Sciatic nerve (tissue), 2 donors: ENCODE measurements around the gene ATP9A. TPM values are rescaled to one million over a fixed set of nuclear protein-coding genes. Genes with fewer than 3 reads are reported as not detected.
A peak's percentile ranks its signal among the peaks of the same experiment; 100 is the strongest.

Source experiments
- ATAC-seq: fragments of 200-7000 bp; cut with Tn5 transposase; one replicate; pipeline ENCODE4 v1.9.1; 2020; ENCODE audit warnings: mild to moderate bottlenecking, moderate library complexity
- DNase-seq: peaks from one replicate; pipeline ENCODE4 v3.0.0-alpha.2; 2020; ENCODE audit warnings: low spot score
- intact Hi-C: fragments of 100-400 bp; cut with DNase I; formaldehyde crosslinking; loops from one replicate; pipeline ENCODE4 v1.14.2; 2022
- total RNA-seq: library from RNA; stranded (reverse); fragmentation: NEBNext Ultra II Directional; extraction: Animal tissue kit (Norgen Biotek cat#: 25700); gene quantifications from one replicate; pipeline ENCODE4 v1.2.1, GENCODE V29; 2021
- donor health status: DM: no; HTN: no; CAD: no.
- donor health status: DM: no; HTN: no; CAD: no.

Gene ATP9A
- total RNA-seq, 1 donor from 2014 or later = 42.8 TPM

- DNase-seq (no peak), ATAC-seq (no peak)
- intact Hi-C loops = loop anchor here (5.0 kb wide), 1 partner anchor 220 kb away; no protein-coding TSS in a partner anchor
Measured at GRCh38 chr20:51597389-51598231, 170.6 kb downstream of the ATP9A start.

- intact Hi-C loops = loop anchor here (5.0 kb wide), 1 partner anchor 220 kb away; no protein-coding TSS in a partner anchor
- DNase-seq = no peak
- ATAC-seq = no peak
Measured at GRCh38 chr20:51596668-51597388, 171.4 kb downstream of the ATP9A start.

- intact Hi-C loops = loop anchor here (5.0 kb wide), 1 partner anchor 218 kb away; no protein-coding TSS in a partner anchor
- ATAC-seq = no peak
Measured at GRCh38 chr20:51595744-51596143, 172.4 kb downstream of the ATP9A start.

GRCh38 chr20:51595058-51595532 lies 173.1 kb downstream of the ATP9A start:
- intact Hi-C loops = loop anchor here (5.0 kb wide), 1 partner anchor 218 kb away; no protein-coding TSS in a partner anchor
- peak; percentile 98 for ATAC-seq
- peak; percentile 94 for DNase-seq

More at GRCh38 chr20:51595744-51596143, 172.4 kb downstream of the ATP9A start:
- no peak for DNase-seq

GRCh38 chr20:51594236-51595057 lies 173.7 kb downstream of the ATP9A start:
- ATAC-seq (peak; percentile 67), DNase-seq (no peak)
- intact Hi-C loops = loop anchor here (5.0 kb wide), 1 partner anchor 217 kb away; no protein-coding TSS in a partner anchor

- DNase-seq = no peak
- intact Hi-C loops = no loop called here
- no peak for ATAC-seq
Measured at GRCh38 chr20:51593584-51593983, 174.6 kb downstream of the ATP9A start.

GRCh38 chr20:51592564-51592963 lies 175.6 kb downstream of the ATP9A start:
- no peak for ATAC-seq
- intact Hi-C loops = no loop called here
- DNase-seq = no peak

GRCh38 chr20:51591871-51592270 lies 176.3 kb downstream of the ATP9A start:
- intact Hi-C loops = no loop called here
- DNase-seq = no peak
- no peak for ATAC-seq

GRCh38 chr20:51588762-51589161 lies 179.4 kb downstream of the ATP9A start:
- ATAC-seq (no peak), DNase-seq (no peak)
- intact Hi-C loops = no loop called here

GRCh38 chr20:51587145-51587544 lies 181.0 kb downstream of the ATP9A start:
- ATAC-seq = no peak
- no peak for DNase-seq
- intact Hi-C loops = no loop called here

- DNase-seq (no peak), ATAC-seq (no peak)
- intact Hi-C loops = no loop called here
Measured at GRCh38 chr20:51586005-51586440, 182.2 kb downstream of the ATP9A start.

GRCh38 chr20:51585148-51585547 lies 183.0 kb downstream of the ATP9A start:
- DNase-seq = no peak
- ATAC-seq = no peak
- intact Hi-C loops = no loop called here

GRCh38 chr20:51584737-51585136 lies 183.5 kb downstream of the ATP9A start:
- DNase-seq (no peak), ATAC-seq (no peak)
- intact Hi-C loops = no loop called here

- ATAC-seq (no peak), DNase-seq (no peak)
- intact Hi-C loops = no loop called here
Measured at GRCh38 chr20:51584116-51584515, 184.1 kb downstream of the ATP9A start.

- ATAC-seq = no peak
- DNase-seq = no peak
- intact Hi-C loops = no loop called here
Measured at GRCh38 chr20:51583499-51583898, 184.7 kb downstream of the ATP9A start.

- DNase-seq = no peak
- intact Hi-C loops = no loop called here
- ATAC-seq = no peak
Measured at GRCh38 chr20:51583073-51583472, 185.1 kb downstream of the ATP9A start.

GRCh38 chr20:51581571-51581970 lies 186.6 kb downstream of the ATP9A start:
- intact Hi-C loops = no loop called here
- DNase-seq = no peak
- no peak for ATAC-seq

GRCh38 chr20:51579137-51579536 lies 189.1 kb downstream of the ATP9A start:
- ATAC-seq = no peak
- intact Hi-C loops = no loop called here

GRCh38 chr20:51578145-51578459 lies 190.1 kb downstream of the ATP9A start:
- DNase-seq (no peak), ATAC-seq (no peak)
- intact Hi-C loops = no loop called here

More at GRCh38 chr20:51579137-51579536, 189.1 kb downstream of the ATP9A start:
- DNase-seq = no peak
